SK-MEL-5 (cell line): ENCODE measurements around the gene TMEM135. TPM values are rescaled to one million over a fixed set of nuclear protein-coding genes. Genes with fewer than 3 reads are reported as not detected.
"Not testable (repeated sequence)": the region's sequence is repeated elsewhere in the genome, so short reads cannot be mapped to it uniquely, and the experiment has no call there.

Source experiments
- DNase-seq: peaks from one replicate; pipeline ENCODE4 v3.0.0-alpha.2; 2016; ENCODE audit warnings: low read depth, low spot score
- in situ Hi-C: cut with HindIII; loops from 2 replicates; pipeline ENCODE4 v1.10.0; 2016; ENCODE audit warnings: low sequenced_read_pairs, high pct_unique_total_duplicates, low pct_unique_long_range_greater_than_20kb
- total RNA-seq: library from RNA; depleted of rRNA; stranded (reverse); fragments of >200 nt; shearing (Covaris generic); gene quantifications from 2 replicates; pipeline ENCODE4 v1.2.3, GENCODE V29; 2014

Gene TMEM135
- total RNA-seq, 1 experiment from 2014 or later, result 32.3 TPM

GRCh38 chr11:87110443-87111131 lies 72.9 kb downstream of the TMEM135 start:
- no peak for DNase-seq
- in situ Hi-C loops, result no loop called here

GRCh38 chr11:87114093-87114492 lies 76.4 kb downstream of the TMEM135 start:
- DNase-seq, result no peak
- in situ Hi-C loops, result no loop called here

DNA sequence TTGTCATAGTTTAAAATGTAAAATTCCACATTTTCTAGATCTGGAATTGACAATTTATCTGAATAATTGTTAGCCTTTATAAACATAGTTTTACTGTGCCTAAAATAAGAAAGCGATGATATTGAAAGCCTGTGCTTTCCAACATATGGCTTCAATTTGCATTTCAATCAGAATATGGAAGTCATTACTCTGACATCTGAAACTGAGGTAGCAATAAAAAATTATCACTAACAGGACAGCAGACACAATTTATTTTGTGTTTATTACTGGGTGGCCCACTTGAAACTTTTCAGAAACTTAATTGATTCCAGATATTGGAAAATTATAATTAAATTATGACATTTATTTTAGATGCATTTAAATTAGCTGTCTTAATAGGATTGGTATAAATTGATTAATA lies 78.5 kb downstream of the TMEM135 start:
- no peak for DNase-seq
- in situ Hi-C loops, result no loop called here

GRCh38 chr11:87120937-87121336 lies 83.2 kb downstream of the TMEM135 start:
- in situ Hi-C loops, result no loop called here
- DNase-seq, result no peak

- in situ Hi-C loops, result no loop called here
- no peak for DNase-seq
These were observed 85.1 kb downstream of the TMEM135 start for GRCh38 chr11:87122852-87123251.

- DNase-seq, result no peak
These were observed 87.5 kb downstream of the TMEM135 start for GRCh38 chr11:87125257-87125656.

GRCh38 chr11:87127101-87127500 lies 89.4 kb downstream of the TMEM135 start:
- DNase-seq, result peak; percentile 1
- in situ Hi-C loops, result no loop called here

More at GRCh38 chr11:87125257-87125656, 87.5 kb downstream of the TMEM135 start:
- in situ Hi-C loops, result no loop called here

DNA sequence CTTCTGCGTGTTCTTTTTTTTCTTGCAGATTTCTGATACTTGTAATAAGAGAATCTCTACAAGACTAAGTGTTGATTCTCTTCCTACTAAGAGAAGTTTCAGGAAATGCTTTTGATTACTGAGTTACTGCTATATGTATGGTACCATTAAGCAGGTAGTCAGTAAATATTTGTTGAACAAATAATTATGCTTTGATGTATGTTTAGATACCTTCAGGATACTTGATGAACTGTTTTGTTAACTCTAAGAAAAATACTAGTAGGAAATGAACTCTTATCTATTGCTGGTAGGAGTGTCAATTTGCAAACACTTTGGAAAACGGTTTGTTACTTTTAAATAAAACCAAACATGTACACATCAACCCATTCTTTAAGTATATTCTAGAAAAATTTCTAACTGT lies 90.6 kb downstream of the TMEM135 start:
- no peak for DNase-seq
- in situ Hi-C loops, result no loop called here

GRCh38 chr11:87134524-87135106 lies 96.9 kb downstream of the TMEM135 start:
- in situ Hi-C loops, result no loop called here
- DNase-seq, result no peak

DNA sequence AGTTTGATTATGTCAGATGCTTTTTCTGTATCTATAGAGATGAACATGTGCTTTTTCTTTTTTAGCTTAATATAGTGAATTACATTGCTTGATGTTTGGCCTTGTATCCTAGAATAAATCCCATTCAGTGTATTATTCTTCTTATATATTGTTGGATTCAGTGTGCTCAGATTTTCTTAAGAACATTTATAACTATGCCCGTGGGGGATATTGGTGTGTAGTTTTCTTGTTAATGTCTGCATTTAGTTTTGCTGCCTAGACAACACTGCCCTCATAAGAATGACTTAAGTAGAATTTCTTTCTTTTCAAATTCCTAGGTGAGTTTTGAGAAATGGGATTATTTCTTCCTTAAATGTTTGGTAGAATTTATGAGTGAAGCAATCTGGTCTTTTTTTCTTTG lies 98.5 kb downstream of the TMEM135 start:
- no peak for DNase-seq
- in situ Hi-C loops, result no loop called here

DNA sequence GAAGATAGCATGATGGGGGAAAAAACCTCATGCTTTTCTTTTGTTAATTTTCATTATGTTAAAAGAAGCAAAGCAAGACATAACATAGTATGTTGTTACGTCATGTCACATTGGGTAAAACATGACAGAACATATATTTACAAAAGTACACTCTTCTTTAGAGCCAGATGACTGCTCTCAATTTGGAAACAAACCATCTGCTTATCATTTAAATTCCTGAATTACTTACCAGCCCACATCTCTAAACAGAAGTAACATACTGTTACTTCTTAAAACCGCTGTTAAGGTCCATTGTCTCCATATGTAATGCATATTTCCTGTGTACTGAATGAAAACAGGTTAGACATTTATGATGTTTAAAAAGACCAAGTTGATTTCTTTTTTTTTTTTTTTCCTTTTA lies 100.0 kb downstream of the TMEM135 start:
- DNase-seq, result no peak
- in situ Hi-C loops, result no loop called here

GRCh38 chr11:87139475-87139874 lies 101.7 kb downstream of the TMEM135 start:
- in situ Hi-C loops, result no loop called here
- DNase-seq, result no peak

GRCh38 chr11:87141322-87141721 lies 103.6 kb downstream of the TMEM135 start:
- in situ Hi-C loops, result no loop called here
- no peak for DNase-seq

- DNase-seq, result no peak
- in situ Hi-C loops, result no loop called here
These were observed 104.3 kb downstream of the TMEM135 start for GRCh38 chr11:87141980-87142514.

DNA sequence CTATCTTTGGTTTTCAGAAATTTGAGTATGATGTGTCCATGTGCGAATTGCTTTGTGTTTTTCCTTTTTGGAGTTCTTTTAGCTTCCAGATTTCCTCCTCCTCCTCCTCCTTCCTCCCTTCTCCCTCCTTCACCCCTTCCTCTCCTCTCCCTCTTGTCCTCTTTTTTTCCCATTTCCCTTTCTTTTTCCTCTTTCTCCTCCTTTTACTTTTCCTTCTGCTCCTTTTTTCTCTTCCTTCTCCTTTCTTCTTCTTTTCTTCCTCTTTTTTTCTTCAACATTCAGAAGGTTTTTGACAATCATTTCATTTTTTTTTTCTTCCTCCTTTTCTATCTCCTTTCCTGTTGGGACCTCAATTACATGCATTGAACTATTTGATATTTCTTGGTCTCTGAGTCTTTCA lies 104.9 kb downstream of the TMEM135 start:
- no peak for DNase-seq
- in situ Hi-C loops, result no loop called here

DNA sequence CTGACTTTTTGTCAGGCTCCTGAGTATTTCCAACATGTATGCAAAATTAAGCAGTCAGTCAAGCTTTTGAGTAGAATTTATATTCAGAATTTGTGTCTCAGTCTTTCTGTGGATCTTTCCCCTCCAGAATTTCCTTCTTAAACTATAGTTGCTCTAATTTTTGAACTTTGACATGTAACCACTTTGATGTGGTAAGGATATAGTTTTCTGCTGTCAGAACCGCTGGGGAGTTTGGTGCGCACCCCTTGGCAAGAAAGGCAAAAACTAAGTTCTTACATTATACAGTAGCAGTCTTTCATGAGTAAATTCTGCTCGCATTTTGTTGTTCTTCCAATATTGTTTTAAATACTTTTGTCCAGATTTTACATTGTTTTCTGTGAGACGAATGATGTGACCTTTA lies 105.9 kb downstream of the TMEM135 start:
- DNase-seq, result no peak
- in situ Hi-C loops, result no loop called here

DNA sequence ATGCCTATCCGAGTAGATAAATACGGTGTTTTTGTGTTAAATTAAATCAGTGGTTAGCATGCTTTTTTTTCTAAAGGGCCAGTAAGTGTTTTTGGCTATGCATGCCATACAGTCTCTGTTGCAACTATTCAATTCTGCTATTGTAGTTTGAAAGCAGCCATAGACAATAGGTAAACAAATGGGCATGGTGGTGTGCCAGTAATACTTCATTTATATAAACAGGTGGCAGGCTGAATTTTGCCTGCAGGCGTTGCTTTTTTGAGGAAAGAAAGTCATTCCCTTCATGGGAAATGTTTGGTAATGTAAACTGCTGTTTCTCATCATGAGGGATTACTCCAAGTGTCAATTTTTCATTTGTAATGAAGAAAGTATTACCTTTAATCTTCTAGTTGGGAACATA lies 106.5 kb downstream of the TMEM135 start:
- no peak for DNase-seq
- in situ Hi-C loops, result no loop called here

GRCh38 chr11:87148749-87149148 lies 111.0 kb downstream of the TMEM135 start:
- no peak for DNase-seq
- in situ Hi-C loops, result no loop called here

DNA sequence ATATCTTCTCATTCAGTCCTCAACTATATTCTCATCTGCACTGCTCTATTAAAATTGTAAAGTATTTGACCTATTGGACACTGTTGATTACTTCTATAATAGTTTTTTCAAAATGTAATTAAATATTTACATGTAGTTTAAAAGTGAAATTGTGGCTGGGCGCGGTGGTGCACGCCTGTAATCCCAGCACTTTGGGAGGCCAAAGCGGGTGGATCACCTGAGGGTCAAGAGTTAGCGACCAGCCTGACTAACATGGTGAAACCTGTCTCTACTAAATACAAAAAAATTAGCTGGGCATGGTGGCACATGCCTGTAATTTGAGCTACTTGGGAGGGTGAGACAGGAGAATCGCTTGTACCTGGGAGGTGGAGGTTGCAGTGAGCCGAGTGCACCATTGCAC lies 112.0 kb downstream of the TMEM135 start:
- DNase-seq, in situ Hi-C loops: not testable (repeated sequence)
